Mucosa of descending colon (tissue), 3 donors: ENCODE results near the gene NRN1L. TPM values are rescaled to one million over a fixed set of nuclear protein-coding genes. Genes with fewer than 3 reads are reported as not detected.
A peak's percentile ranks its signal among the peaks of the same experiment; 100 is the strongest.

Source experiments
- ATAC-seq: fragments of 200-7000 bp; cut with Tn5 transposase; one replicate; pipeline ENCODE4 v1.9.1; 2020; ENCODE audit warnings: mild to moderate bottlenecking, moderate library complexity
- DNase-seq, 3 donors: peaks; one replicate each; pipeline ENCODE4 v3.0.0-alpha.2; 2020
- H3K36me3 ChIP-seq: fragments of 200-600 bp; one replicate; pipeline ENCODE4 v1.8.0; 2021; ENCODE audit warnings: low read depth, mild to moderate bottlenecking
- H3K4me1 ChIP-seq: fragments of 200-600 bp; one replicate; pipeline ENCODE4 v1.8.0; 2021; ENCODE audit warnings: low read depth, mild to moderate bottlenecking
- H3K4me3 ChIP-seq: fragments of 200-600 bp; one replicate; pipeline ENCODE4 v1.8.0; 2021; ENCODE audit warnings: mild to moderate bottlenecking
- H3K9me3 ChIP-seq: fragments of 200-600 bp; one replicate; pipeline ENCODE4 v1.8.0; 2021; ENCODE audit warnings: mild to moderate bottlenecking
- CTCF ChIP-seq: fragments of 200-600 bp; IDR thresholded peaks from one replicate; pipeline ENCODE4 v1.8.0; 2022; ENCODE audit warnings: antibody characterized with exemption, mild to moderate bottlenecking
- intact Hi-C, 2 donors: fragments of 100-400 bp; cut with DNase I in 1 of 2; cut with micrococcal nuclease in 1 of 2; formaldehyde crosslinking; loops; one replicate each; pipeline versions ENCODE4 v1.11.0 to v1.11.1; 2022; cut with DNase I, micrococcal nuclease
- total RNA-seq, 3 donors: library from RNA; stranded (reverse); fragmentation: NEBNext Ultra II Directional in 2 of 3; extraction: Animal tissue kit (Norgen Biotek cat#: 25700) in 2 of 3; gene quantifications; one replicate each; pipeline versions ENCODE4 v1.2.1 to v1.2.4, GENCODE V29; 2021 to 2023
- donor health status: DM: no; HTN: no; CAD: no; lungs with moderate emphysema.
- donor health status: DM: no; HTN: no; CAD: no.
- donor health status: DM: no; HTN: yes; CAD: no.

Gene NRN1L
- total RNA-seq, 3 donors from 2014 or later, result 0.49 to 0.99 TPM; not detected in 1

- TF ChIP-seq CTCF, result peak; percentile 63
- DNase-seq (peak; percentile 79 to 84 (median 83)), ATAC-seq (peak; percentile 87)
- Histone ChIP-seq H3K4me3 (no peak overlapping the region), H3K4me1 (no peaks in the 10 kb centered on the region), H3K36me3 (peaks cover 5% of the 10 kb centered on the region), H3K9me3 (no peaks in the 10 kb centered on the region)
- intact Hi-C loops, result loop anchor here in 1 of 2 donors (10.0 kb wide), 1 partner anchor 114 kb away; no protein-coding TSS in a partner anchor
Observed at GRCh38 chr16:67928561-67929364, 44.1 kb downstream of the NRN1L start.

GRCh38 chr16:67930191-67930590 lies 45.5 kb downstream of the NRN1L start:
- H3K36me3 ChIP-seq, result peaks cover 5% of the 10 kb centered on the region
- peaks cover 6% of the 10 kb centered on the region for H3K4me1 ChIP-seq
- intact Hi-C loops, result loop anchor here in 1 of 2 donors (10.0 kb wide), 1 partner anchor 45 kb away; the partner anchor contains the start of gene NRN1L
- ATAC-seq (no peak), DNase-seq (no peak)
- no peak for TF ChIP-seq CTCF
- no peaks in the 10 kb centered on the region for H3K9me3 ChIP-seq
- no peak overlapping the region for H3K4me3 ChIP-seq

- Histone ChIP-seq H3K4me3 (no peak overlapping the region), H3K9me3 (no peaks in the 10 kb centered on the region), H3K4me1 (peaks cover 8% of the 10 kb centered on the region), H3K36me3 (peaks cover 5% of the 10 kb centered on the region)
- no peak for ATAC-seq
- TF ChIP-seq CTCF, result no peak
- intact Hi-C loops, result loop anchor here in 1 of 2 donors (10.0 kb wide), 1 partner anchor 46 kb away; the partner anchor contains the start of gene NRN1L
- DNase-seq, result no peak
Observed at GRCh38 chr16:67930678-67931211, 46.1 kb downstream of the NRN1L start.

GRCh38 chr16:67931712-67932461 lies 47.2 kb downstream of the NRN1L start, which contains the start of gene CTRL:
Gene CTRL, minus strand, starts transcription at chr16:67931862. Its CDS starts 10 bp downstream, at chr16:67931852.
- H3K4me3 ChIP-seq, result no peak within 1 kb of the TSS
- H3K36me3 ChIP-seq, result peaks cover 5% of the 10 kb centered on the region
- ATAC-seq (no peak), DNase-seq (no peak)
- peaks cover 8% of the 10 kb centered on the region for H3K4me1 ChIP-seq
- no peak for TF ChIP-seq CTCF
- H3K9me3 ChIP-seq, result no peaks in the 10 kb centered on the region
- intact Hi-C loops, result loop anchor here in 1 of 2 donors (10.0 kb wide), 1 partner anchor 47 kb away; the partner anchor contains the start of gene NRN1L

GRCh38 chr16:67932462-67932840 lies 47.8 kb downstream of the NRN1L start:
- DNase-seq (no peak), ATAC-seq (no peak)
- no peak for TF ChIP-seq CTCF
- no peaks in the 10 kb centered on the region for H3K9me3 ChIP-seq
- intact Hi-C loops, result loop anchor here in 1 of 2 donors (10.0 kb wide), 1 partner anchor 48 kb away; the partner anchor contains the start of gene NRN1L
- peaks cover 3% of the 10 kb centered on the region for H3K36me3 ChIP-seq
- no peak overlapping the region for H3K4me3 ChIP-seq
- peaks cover 13% of the 10 kb centered on the region for H3K4me1 ChIP-seq
